Activated CD4-positive, alpha-beta T cell treated with anti-CD3 and anti-CD28 coated beads for 36 hours (primary cell): ENCODE measurements around the gene SLC35G2. TPM values are rescaled to one million over a fixed set of nuclear protein-coding genes. Genes with fewer than 3 reads are reported as not detected.
A peak's percentile ranks its signal among the peaks of the same experiment; 100 is the strongest.
"Not testable (repeated sequence)": the region's sequence is repeated elsewhere in the genome, so short reads cannot be mapped to it uniquely, and the experiment has no call there.

ENCODE experiments used
- ATAC-seq: fragments of 200-7000 bp; cut with Tn5 transposase; one replicate; pipeline ENCODE4 v1.10.0; 2021; ENCODE audit warnings: mild to moderate bottlenecking, moderate library complexity
- CTCF ChIA-PET: fragments of 350-600 bp; sonication (Branson Sonifier 250); formaldehyde crosslinking; loops from one replicate; lab custom pipeline; 2021; ENCODE audit warnings: antibody characterized with exemption; lab: Charles Lee
- POLR2A ChIA-PET: fragments of 350-600 bp; sonication (Branson Sonifier 250); formaldehyde crosslinking; loops from one replicate; lab custom pipeline; 2021; ENCODE audit warnings: antibody characterized with exemption, inconsistent platforms; lab: Charles Lee
- DNase-seq: peaks from one replicate; pipeline ENCODE4 v3.0.0-alpha.2; 2020
- H3K27ac Mint-ChIP-seq: one replicate; pipeline ENCODE4 v1.8.0; 2021; ENCODE audit warnings: mixed read lengths
- H3K27me3 Mint-ChIP-seq: one replicate; pipeline ENCODE4 v1.8.0; 2021; ENCODE audit warnings: mixed read lengths
- H3K36me3 Mint-ChIP-seq: one replicate; pipeline ENCODE4 v1.8.0; 2021; ENCODE audit warnings: low read depth, mixed read lengths
- H3K4me1 Mint-ChIP-seq: one replicate; pipeline ENCODE4 v1.8.0; 2021; ENCODE audit warnings: mixed read lengths
- H3K4me3 Mint-ChIP-seq: one replicate; pipeline ENCODE4 v1.8.0; 2021; ENCODE audit warnings: mild to moderate bottlenecking, moderate library complexity, mixed read lengths
- H3K9me3 Mint-ChIP-seq: one replicate; pipeline ENCODE4 v1.8.0; 2021; ENCODE audit warnings: low read depth, mixed read lengths
- intact Hi-C, 2 experiments: fragments of 100-400 bp; cut with DNase I in 1 of 2; cut with micrococcal nuclease in 1 of 2; formaldehyde crosslinking; loops; one replicate each; pipeline versions ENCODE4 v1.14.2 to v1.15.1; 2022 to 2024; cut with DNase I, micrococcal nuclease
- total RNA-seq, 2 experiments: library from RNA; stranded (reverse); gene quantifications; one replicate each; pipeline ENCODE4 v1.2.3, GENCODE V29; 2021

SLC35G2 gene
- total RNA-seq, 2 experiments from 2014 or later, result 1.7 to 2.0 TPM

- H3K9me3 Mint-ChIP-seq, result peaks cover 2% of the 10 kb centered on the region
- H3K27me3 Mint-ChIP-seq, result no peaks in the 10 kb centered on the region
- peak; percentile 60 for ATAC-seq
- peaks cover 68% of the 10 kb centered on the region for H3K4me1 Mint-ChIP-seq
- peaks cover 25% of the 10 kb centered on the region for H3K36me3 Mint-ChIP-seq
- intact Hi-C loops, result no loop called here
- ChIA-PET CTCF (interaction anchor here (1.4 to 1.5 kb wide), 2 partner anchors 9 to 13 kb away, joined by 4 to 6 read pairs; no protein-coding TSS in a partner anchor), POLR2A (no interaction called here)
- peak overlapping the region; percentile 18 for H3K4me3 Mint-ChIP-seq
- no peak for DNase-seq
- H3K27ac Mint-ChIP-seq, result peak overlapping the region; percentile 68
These were observed 66.7 kb downstream of the SLC35G2 start for GRCh38 chr3:136885357-136886213.

- Mint-ChIP-seq H3K4me3 (no peak overlapping the region), H3K4me1 (peaks cover 64% of the 10 kb centered on the region), H3K36me3 (peaks cover 51% of the 10 kb centered on the region), H3K27ac (no peak overlapping the region), H3K9me3 (peaks cover 5% of the 10 kb centered on the region), H3K27me3 (no peaks in the 10 kb centered on the region)
- intact Hi-C loops, result no loop called here
- no peak for ATAC-seq
- POLR2A ChIA-PET, result interaction anchor here (0.9 kb wide), 1 partner anchor 29 kb away, joined by 3 read pairs; no protein-coding TSS in a partner anchor
- no peak for DNase-seq
- CTCF ChIA-PET, result no interaction called here
These were observed 71.0 kb downstream of the SLC35G2 start for GRCh38 chr3:136889947-136890346.

- H3K36me3 Mint-ChIP-seq, result peaks cover 53% of the 10 kb centered on the region
- CTCF ChIA-PET, result no interaction called here
- POLR2A ChIA-PET, result no interaction called here
- ATAC-seq (no peak), DNase-seq (no peak)
- no peaks in the 10 kb centered on the region for H3K27me3 Mint-ChIP-seq
- H3K4me1 Mint-ChIP-seq, result peaks cover 50% of the 10 kb centered on the region
- H3K9me3 Mint-ChIP-seq, result peaks cover 5% of the 10 kb centered on the region
- H3K4me3 Mint-ChIP-seq, result no peak overlapping the region
- no peak overlapping the region for H3K27ac Mint-ChIP-seq
- intact Hi-C loops, result no loop called here
These were observed 73.3 kb downstream of the SLC35G2 start for GRCh38 chr3:136891934-136892855.

- H3K27ac Mint-ChIP-seq, result no peak overlapping the region
- H3K9me3 Mint-ChIP-seq, result peaks cover 5% of the 10 kb centered on the region
- CTCF ChIA-PET, result no interaction called here
- peaks cover 51% of the 10 kb centered on the region for H3K4me1 Mint-ChIP-seq
- H3K36me3 Mint-ChIP-seq, result peaks cover 50% of the 10 kb centered on the region
- no peak overlapping the region for H3K4me3 Mint-ChIP-seq
- intact Hi-C loops, result no loop called here
- POLR2A ChIA-PET, result no interaction called here
- H3K27me3 Mint-ChIP-seq, result no peaks in the 10 kb centered on the region
- ATAC-seq (no peak), DNase-seq (no peak)
These were observed 75.0 kb downstream of the SLC35G2 start for GRCh38 chr3:136893848-136894443.

- H3K27ac Mint-ChIP-seq, result not testable (repeated sequence)
These were observed 78.2 kb downstream of the SLC35G2 start for GRCh38 chr3:136897171-136897570.

GRCh38 chr3:136898549-136898948 is 79.6 kb downstream of the SLC35G2 start:
- peaks cover 53% of the 10 kb centered on the region for H3K36me3 Mint-ChIP-seq
- ChIA-PET POLR2A (no interaction called here), CTCF (interaction anchor here (1.0 to 1.9 kb wide), 6 partner anchors 10 to 115 kb away, joined by 3 to 6 read pairs (median 4); partner anchors contain the start of gene NCK1)
- H3K27ac Mint-ChIP-seq, result peak overlapping the region; percentile 11
- H3K4me3 Mint-ChIP-seq, result no peak overlapping the region
- DNase-seq (no peak), ATAC-seq (no peak)
- peaks cover 23% of the 10 kb centered on the region for H3K9me3 Mint-ChIP-seq
- peaks cover 65% of the 10 kb centered on the region for H3K4me1 Mint-ChIP-seq
- intact Hi-C loops, result no loop called here
- no peaks in the 10 kb centered on the region for H3K27me3 Mint-ChIP-seq

More at GRCh38 chr3:136897171-136897570, 78.2 kb downstream of the SLC35G2 start:
- POLR2A ChIA-PET, ATAC-seq, H3K27me3 Mint-ChIP-seq, H3K4me3 Mint-ChIP-seq, intact Hi-C loops, DNase-seq: not testable (repeated sequence)
- peaks cover 48% of the 10 kb centered on the region for H3K36me3 Mint-ChIP-seq
- CTCF ChIA-PET, result interaction anchor here (0.7 to 1.9 kb wide), 3 partner anchors 13 to 825 kb away, joined by 3 to 4 read pairs (median 4); partner anchors contain the start of gene NCK1
- peaks cover 71% of the 10 kb centered on the region for H3K4me1 Mint-ChIP-seq
- peaks cover 15% of the 10 kb centered on the region for H3K9me3 Mint-ChIP-seq

- ATAC-seq, result no peak
- intact Hi-C loops, result no loop called here
These were observed 80.0 kb downstream of the SLC35G2 start for GRCh38 chr3:136898954-136899353.

GRCh38 chr3:136899622-136900158 is 80.8 kb downstream of the SLC35G2 start:
- peak overlapping the region; percentile 49 for H3K27ac Mint-ChIP-seq
- ATAC-seq, result peak; percentile 92
- H3K4me1 Mint-ChIP-seq, result peaks cover 56% of the 10 kb centered on the region
- H3K36me3 Mint-ChIP-seq, result peaks cover 52% of the 10 kb centered on the region
- H3K27me3 Mint-ChIP-seq, result no peaks in the 10 kb centered on the region
- peak overlapping the region; percentile 3 for H3K4me3 Mint-ChIP-seq
- intact Hi-C loops, result loop anchor here in 1 of 2 experiments (5.0 kb wide), 1 partner anchor 37 kb away; the partner anchor contains the start of gene NCK1
- POLR2A ChIA-PET, result interaction anchor here (0.6 kb wide), 1 partner anchor 38 kb away, joined by 4 read pairs; the partner anchor contains the start of gene NCK1
- CTCF ChIA-PET, result interaction anchor here (0.7 to 1.5 kb wide), 4 partner anchors 9 to 61 kb away, joined by 3 to 5 read pairs (median 4); no protein-coding TSS in a partner anchor
- peaks cover 26% of the 10 kb centered on the region for H3K9me3 Mint-ChIP-seq
- DNase-seq, result no peak

More at GRCh38 chr3:136898954-136899353, 80.0 kb downstream of the SLC35G2 start:
- Mint-ChIP-seq H3K27me3 (no peaks in the 10 kb centered on the region), H3K4me3 (no peak overlapping the region), H3K36me3 (peaks cover 52% of the 10 kb centered on the region), H3K27ac (no peak overlapping the region), H3K4me1 (peaks cover 61% of the 10 kb centered on the region), H3K9me3 (peaks cover 26% of the 10 kb centered on the region)
- ChIA-PET CTCF (interaction anchor here (0.7 to 1.6 kb wide), 5 partner anchors 10 to 61 kb away, joined by 3 to 5 read pairs (median 4); no protein-coding TSS in a partner anchor), POLR2A (interaction anchor here (0.6 kb wide), 1 partner anchor 37 kb away, joined by 4 read pairs; the partner anchor contains the start of gene NCK1)
- DNase-seq, result no peak

GRCh38 chr3:136900694-136901093 is 81.8 kb downstream of the SLC35G2 start:
- peaks cover 56% of the 10 kb centered on the region for H3K4me1 Mint-ChIP-seq
- ATAC-seq, POLR2A ChIA-PET, H3K4me3 Mint-ChIP-seq, CTCF ChIA-PET, H3K27me3 Mint-ChIP-seq, DNase-seq: not testable (repeated sequence)
- peak overlapping the region; percentile 51 for H3K27ac Mint-ChIP-seq
- peaks cover 26% of the 10 kb centered on the region for H3K9me3 Mint-ChIP-seq
- peaks cover 61% of the 10 kb centered on the region for H3K36me3 Mint-ChIP-seq
- intact Hi-C loops, result loop anchor here in 1 of 2 experiments (5.0 kb wide), 1 partner anchor 38 kb away; the partner anchor contains the start of gene NCK1

- peaks cover 26% of the 10 kb centered on the region for H3K9me3 Mint-ChIP-seq
- peaks cover 59% of the 10 kb centered on the region for H3K4me1 Mint-ChIP-seq
- intact Hi-C loops, result loop anchor here in 1 of 2 experiments (5.0 kb wide), 1 partner anchor 39 kb away; the partner anchor contains the start of gene NCK1
- ChIA-PET POLR2A (no interaction called here), CTCF (interaction anchor here (0.6 kb wide), 1 partner anchor 15 kb away, joined by 3 read pairs; no protein-coding TSS in a partner anchor)
- no peak overlapping the region for H3K4me3 Mint-ChIP-seq
- peaks cover 61% of the 10 kb centered on the region for H3K36me3 Mint-ChIP-seq
- ATAC-seq (no peak), DNase-seq (no peak)
- no peaks in the 10 kb centered on the region for H3K27me3 Mint-ChIP-seq
- H3K27ac Mint-ChIP-seq, result no peak overlapping the region
These were observed 82.5 kb downstream of the SLC35G2 start for GRCh38 chr3:136901391-136901790.
